ENCODE results near the gene CA12. TPM values are rescaled to one million over a fixed set of nuclear protein-coding genes. Genes with fewer than 3 reads are reported as not detected.

CA12 gene
- total and polyA plus RNA-seq, 2 of the 8 experiments (the other 6 are each of a cell fraction or from before 2014, with no cell fraction given) = 4.7 to 4.9 TPM

DNA sequence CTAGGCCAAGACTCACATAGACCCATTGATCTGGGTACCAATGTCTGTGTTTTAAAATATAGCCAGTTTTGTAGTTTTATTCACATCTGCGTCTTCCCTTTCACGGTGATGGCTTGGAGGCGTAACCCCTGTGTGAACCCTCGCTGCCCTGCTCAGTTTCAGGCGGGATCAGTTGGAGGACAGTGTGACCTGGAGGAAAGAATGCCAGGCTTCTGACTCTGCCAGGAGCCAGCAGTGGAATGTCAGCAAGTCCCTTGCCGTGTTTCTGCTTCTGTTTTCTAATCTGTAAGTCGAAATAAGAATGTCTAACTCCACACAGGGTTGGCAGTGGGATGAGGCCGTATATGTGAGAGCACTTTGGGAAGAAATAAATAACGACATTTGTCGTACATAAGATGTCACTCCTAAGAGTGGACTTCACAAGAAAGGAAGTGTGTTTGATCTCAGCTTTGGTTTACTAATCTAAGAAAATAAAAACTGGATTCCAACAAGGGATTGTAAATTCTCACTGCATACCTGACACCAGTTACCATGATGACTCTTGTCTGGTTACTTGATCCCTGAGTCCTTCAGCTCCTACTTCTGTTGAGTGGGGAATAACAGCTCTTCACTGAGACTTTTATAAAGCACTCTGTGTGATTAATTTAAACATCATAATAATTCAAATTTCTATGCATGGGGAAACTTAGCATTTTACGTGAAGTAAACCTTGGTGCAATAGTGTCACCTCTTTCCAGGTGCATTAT, 6.3 kb upstream of the CA12 start:
- no peak overlapping the region for H3K4me2 ChIP-seq (ENCODE audit: insufficient read depth in 1 of 2, low read depth in 2 of 2, low read length in 2 of 2)
- no peak overlapping the region for H2BK20ac ChIP-seq (ENCODE audit: low read length)
- H3K23me2 ChIP-seq (ENCODE audit: low read depth, low read length) = no peaks in the 10 kb centered on the region
- FAIRE-seq = no peak
- TF ChIP-seq, protein P1, sequence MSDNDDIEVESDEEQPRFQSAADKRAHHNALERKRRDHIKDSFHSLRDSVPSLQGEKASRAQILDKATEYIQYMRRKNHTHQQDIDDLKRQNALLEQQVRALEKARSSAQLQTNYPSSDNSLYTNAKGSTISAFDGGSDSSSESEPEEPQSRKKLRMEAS (IDR thresholded peaks at IDR 0.05) = no peak
- H2BK15ac ChIP-seq (ENCODE audit: low read length) = no peak overlapping the region
- POLR2A ChIA-PET (ENCODE audit: partially characterized antibody) = interaction anchor here (1.6 kb wide), 1 partner anchor 48 kb away, joined by 4 read pairs; no protein-coding TSS in a partner anchor
- no peak overlapping the region for H3K4me3 ChIP-seq (ENCODE audit: extremely low read depth in 1 of 4, insufficient read depth in 2 of 4, low read depth in 3 of 4, low read length in 4 of 4)
- H2BK12ac ChIP-seq (ENCODE audit: low read depth, low read length) = no peak overlapping the region
- H3K9me3 ChIP-seq (ENCODE audit: insufficient read depth in 2 of 2, low read depth in 1 of 2, low read length in 1 of 2) = no peaks in the 10 kb centered on the region
- H4K20me1 ChIP-seq (replicated peaks in 1 of 2; ENCODE audit: control insufficient read depth in 1 of 2, insufficient read depth in 2 of 2, low read length in 2 of 2) = no peaks in the 10 kb centered on the region
- no peak overlapping the region for H2AFZ ChIP-seq (ENCODE audit: low read length)
- no peak overlapping the region for H4K5ac ChIP-seq (ENCODE audit: insufficient read length, low read depth, low read length)
- no peak for DNase-seq (ENCODE audit: low read depth in 1 of 2, low spot score in 2 of 2)
- H3K23ac ChIP-seq (ENCODE audit: insufficient read length) = no peak overlapping the region
- no peak overlapping the region for H2BK120ac ChIP-seq (replicated peaks; ENCODE audit: low read depth, low read length)
- no peaks in the 10 kb centered on the region for H3K79me2 ChIP-seq (ENCODE audit: control insufficient read depth in 1 of 2, insufficient read depth in 2 of 2, low read length in 2 of 2)
- no peak overlapping the region for H3K9ac ChIP-seq (replicated peaks in 1 of 4; ENCODE audit: extremely low read depth in 1 of 4, low read depth in 3 of 4, low read length in 3 of 4)
- no peaks in the 10 kb centered on the region; a peak in 1 of 7 replicates for H3K4me1 ChIP-seq (replicated peaks in 1 of 4; ENCODE audit: control insufficient read depth in 3 of 4, insufficient read depth in 4 of 4, low read length in 3 of 4)
- H3K18ac ChIP-seq (ENCODE audit: extremely low read depth, low read length) = no peak overlapping the region
- WGBS, 2 experiments (ENCODE audit: extremely low coverage in 1 of 2, insufficient coverage in 1 of 2, insufficient read length in 1 of 2, insufficient replicate concordance in 2 of 2, low coverage in 1 of 2, low lambda C conversion rate in 2 of 2, missing lambda C conversion rate in 1 of 2) = 83% methylated on average over 11 of the region's 11 CpGs; no CpG with 5 or more reads in 1 of the 2 experiments
- no peaks in the 10 kb centered on the region for H3K79me1 ChIP-seq (ENCODE audit: low read depth, low read length)
- H4K91ac ChIP-seq (replicated peaks; ENCODE audit: insufficient read length, low read length) = no peak overlapping the region
- no peak overlapping the region for H3K4ac ChIP-seq (replicated peaks; ENCODE audit: insufficient read length, low read depth, low read length)
- no peaks in the 10 kb centered on the region for H3K36me3 ChIP-seq (ENCODE audit: control insufficient read depth in 2 of 4, insufficient read depth in 4 of 4, low read length in 3 of 4)
- H2BK5ac ChIP-seq (ENCODE audit: low read depth, low read length) = no peak overlapping the region
- CTCF ChIA-PET (ENCODE audit: partially characterized antibody) = interaction anchor here (1.0 to 2.3 kb wide), 7 partner anchors 9 to 100 kb away, joined by 3 to 6 read pairs (median 4); no protein-coding TSS in a partner anchor
- H3K27ac ChIP-seq (ENCODE audit: low read depth, low read length) = no peak overlapping the region
- no peak overlapping the region for H3K14ac ChIP-seq (ENCODE audit: insufficient read length)
- no peak overlapping the region for H2AK5ac ChIP-seq (ENCODE audit: low read depth, low read length)
- H3K56ac ChIP-seq (replicated peaks; ENCODE audit: insufficient read length, low read depth, low read length) = no peak overlapping the region
- H4K8ac ChIP-seq (ENCODE audit: extremely low read depth, insufficient read depth, low read length) = no peak overlapping the region
- H3K27me3 ChIP-seq (replicated peaks in 1 of 4; ENCODE audit: control insufficient read depth in 3 of 4, extremely low read depth in 1 of 4, insufficient read depth in 3 of 4, low read length in 3 of 4) = no peaks in the 10 kb centered on the region; a peak in 2 of 7 replicates
